PC-3 (cell line): ENCODE measurements around the gene PAPOLA. TPM values are rescaled to one million over a fixed set of nuclear protein-coding genes. Genes with fewer than 3 reads are reported as not detected.
"Not testable (repeated sequence)": the region's sequence is repeated elsewhere in the genome, so short reads cannot be mapped to it uniquely, and the experiment has no call there.

Source experiments
- ATAC-seq: fragments of 200-7000 bp; cut with Tn5 transposase; 2 replicates; pipeline ENCODE4 v1.9.1; 2020; ENCODE audit warnings: mild to moderate bottlenecking, moderate library complexity
- BruUV-seq: library from RNA; stranded (reverse); fragments of 400-500 nt; replicated peaks from 2 replicates; lab custom pipeline; 2021; lab: Mats Ljungman, UMichigan
- CTCF ChIA-PET: fragments of 300-600 bp; sonication (Branson Sonifier 250); formaldehyde crosslinking; loops from one replicate; lab custom pipeline; 2022; ENCODE audit warnings: antibody characterized with exemption; lab: Charles Lee
- POLR2A ChIA-PET: fragments of 300-600 bp; sonication (Branson Sonifier 250); formaldehyde crosslinking; loops from one replicate; lab custom pipeline; 2022; ENCODE audit warnings: antibody characterized with exemption; ENCODE audit not compliant: unreplicated experiment; lab: Charles Lee
- DNase-seq: peaks from one replicate; pipeline ENCODE4 v3.0.0-alpha.2; 2015
- H2AFZ ChIP-seq: fragments of 300-600 bp; sonication (generic); 2 replicates; pipeline ENCODE4 v1.6.0; 2016; ENCODE audit warnings: antibody characterized with exemption, low read length
- H3F3A ChIP-seq: fragments of 300-600 bp; sonication (generic); one replicate; pipeline ENCODE4 v1.6.0; 2017; ENCODE audit warnings: antibody characterized with exemption, low read length, control low read depth, mild to moderate bottlenecking; ENCODE audit not compliant: unreplicated experiment
- H3K27ac ChIP-seq: fragments of 300-600 bp; sonication (generic); 2 replicates; pipeline ENCODE4 v1.5.1; 2016; ENCODE audit warnings: mild to moderate bottlenecking, low read length
- H3K27me3 ChIP-seq: fragments of 300-600 bp; sonication (generic); 2 replicates; pipeline ENCODE4 v1.6.1; 2016; ENCODE audit warnings: low read length, mixed read lengths
- H3K36me3 ChIP-seq: fragments of 300-600 bp; sonication (generic); 2 replicates; pipeline ENCODE4 v1.6.1; 2016; ENCODE audit warnings: low read depth, mixed run types, low read length, mixed read lengths
- H3K4me1 ChIP-seq: fragments of 300-600 bp; sonication (generic); 2 replicates; pipeline ENCODE4 v1.5.1; 2016; ENCODE audit warnings: low read length; ENCODE audit not compliant: insufficient read depth
- H3K4me2 ChIP-seq: fragments of 300-600 bp; sonication (generic); 2 replicates; pipeline ENCODE4 v1.6.0; 2016; ENCODE audit warnings: low read length
- H3K4me3 ChIP-seq: fragments of 300-600 bp; sonication (generic); 2 replicates; pipeline ENCODE4 v1.5.1; 2016; ENCODE audit warnings: mild to moderate bottlenecking, low read length, mixed read lengths
- H3K79me2 ChIP-seq: fragments of 300-600 bp; sonication (generic); 2 replicates; pipeline ENCODE4 v1.6.1; 2017; ENCODE audit warnings: low read length, mixed read lengths
- H3K9ac ChIP-seq: fragments of 300-600 bp; sonication (generic); 2 replicates; pipeline ENCODE4 v1.6.0; 2016; ENCODE audit warnings: mild to moderate bottlenecking, low read length
- H3K9me2 ChIP-seq: fragments of 300-600 bp; sonication (generic); replicated peaks from 2 replicates; pipeline ENCODE4 v1.6.1; 2016; ENCODE audit warnings: mixed run types, low read length, mixed read lengths
- H3K9me3 ChIP-seq: fragments of 300-600 bp; sonication (generic); 2 replicates; pipeline ENCODE4 v1.6.1; 2016; ENCODE audit warnings: low read length, mixed read lengths
- H4K20me1 ChIP-seq: fragments of 300-600 bp; sonication (generic); 2 replicates; pipeline ENCODE4 v1.6.1; 2016; ENCODE audit warnings: low read length, mixed read lengths
- CTCF ChIP-seq: fragments of 300-600 bp; sonication (generic); conservative IDR thresholded peaks from 2 replicates; pipeline ENCODE4 v1.5.1; 2017; ENCODE audit warnings: antibody characterized with exemption, low read depth, mild to moderate bottlenecking, low read length
- EZH2 ChIP-seq: fragments of 300-600 bp; sonication (generic); IDR thresholded peaks from one replicate; pipeline ENCODE4 v1.6.1; 2017; ENCODE audit warnings: antibody characterized with exemption, mild to moderate bottlenecking, low read length; ENCODE audit not compliant: unreplicated experiment
- EZH2phosphoT487 ChIP-seq: fragments of 300-600 bp; sonication (generic); IDR thresholded peaks from 2 replicates; pipeline ENCODE4 v1.6.1; 2018; ENCODE audit warnings: mild to moderate bottlenecking, antibody characterized with exemption, low read length, borderline replicate concordance
- intact Hi-C: fragments of 100-400 bp; cut with micrococcal nuclease; formaldehyde crosslinking; loops from 2 replicates; pipeline ENCODE4 v1.9.0; 2023
- total RNA-seq: library from RNA; depleted of rRNA; stranded (reverse); fragments of >200 nt; gene quantifications from 2 replicates; pipeline ENCODE4 v1.2.3, GENCODE V29; 2014

Gene PAPOLA
- total RNA-seq, 1 experiment from 2014 or later, result 111 TPM

- no peak overlapping the region for H2AFZ ChIP-seq
- no TSS peak for BruUV-seq
- ATAC-seq (no peak), DNase-seq (no peak)
- H3K4me2 ChIP-seq, result no peak overlapping the region
- peaks cover 27% of the 10 kb centered on the region for H3K27me3 ChIP-seq
- H3K27ac ChIP-seq, result no peak overlapping the region
- H3K79me2 ChIP-seq, result no peaks in the 10 kb centered on the region
- H3K4me3 ChIP-seq, result no peak overlapping the region
- no peaks in the 10 kb centered on the region for H3K9me2 ChIP-seq
- intact Hi-C loops, result no loop called here
- H4K20me1 ChIP-seq, result no peaks in the 10 kb centered on the region
- CTCF ChIA-PET, result no interaction called here
- H3K36me3 ChIP-seq, result no peaks in the 10 kb centered on the region
- no peaks in the 10 kb centered on the region for H3K4me1 ChIP-seq
- TF ChIP-seq EZH2 (no peak), EZH2phosphoT487 (no peak), CTCF (no peak)
- H3K9ac ChIP-seq, result no peak overlapping the region
- no peaks in the 10 kb centered on the region for H3K9me3 ChIP-seq
- H3F3A ChIP-seq, result no peaks in the 10 kb centered on the region
- POLR2A ChIA-PET, result no interaction called here
Observed at GRCh38 chr14:96464136-96464535, 38.0 kb upstream of the PAPOLA start.

GRCh38 chr14:96466918-96467317, 35.3 kb upstream of the PAPOLA start:
- ATAC-seq (no peak), DNase-seq (no peak)
- peaks cover 21% of the 10 kb centered on the region for H3K27me3 ChIP-seq
- POLR2A ChIA-PET, result no interaction called here
- CTCF ChIA-PET, result no interaction called here
- no peak overlapping the region for H3K4me3 ChIP-seq
- no peaks in the 10 kb centered on the region for H3K9me3 ChIP-seq
- no peaks in the 10 kb centered on the region for H3K4me1 ChIP-seq
- H3K79me2 ChIP-seq, result no peaks in the 10 kb centered on the region
- no peak overlapping the region for H3K4me2 ChIP-seq
- H4K20me1 ChIP-seq, result no peaks in the 10 kb centered on the region
- no peaks in the 10 kb centered on the region for H3K9me2 ChIP-seq
- BruUV-seq, result no TSS peak
- H3K36me3 ChIP-seq, result no peaks in the 10 kb centered on the region
- TF ChIP-seq EZH2phosphoT487 (no peak), EZH2 (no peak), CTCF (no peak)
- no peak overlapping the region for H3K27ac ChIP-seq
- no peaks in the 10 kb centered on the region for H3F3A ChIP-seq
- no peak overlapping the region for H3K9ac ChIP-seq
- intact Hi-C loops, result no loop called here
- H2AFZ ChIP-seq, result no peak overlapping the region

GRCh38 chr14:96470331-96470730, 31.9 kb upstream of the PAPOLA start:
- intact Hi-C loops, result no loop called here
- Histone ChIP-seq H4K20me1 (no peaks in the 10 kb centered on the region), H3K9me3 (no peaks in the 10 kb centered on the region), H3K4me1 (no peaks in the 10 kb centered on the region), H3K27me3 (peaks cover 26% of the 10 kb centered on the region), H3K27ac (no peak overlapping the region), H2AFZ (no peak overlapping the region), H3K4me2 (no peak overlapping the region), H3K9ac (no peak overlapping the region), H3K79me2 (no peaks in the 10 kb centered on the region), H3K36me3 (no peaks in the 10 kb centered on the region), H3F3A (no peaks in the 10 kb centered on the region), H3K4me3 (no peak overlapping the region), H3K9me2 (no peaks in the 10 kb centered on the region)
- CTCF ChIA-PET, result no interaction called here
- DNase-seq (no peak), ATAC-seq (no peak; the same call in 1 of the 2 replicates)
- TF ChIP-seq EZH2phosphoT487, result no peak
- TF ChIP-seq EZH2, result no peak
- TF ChIP-seq CTCF, result no peak
- BruUV-seq, result no TSS peak
- POLR2A ChIA-PET, result no interaction called here

GRCh38 chr14:96470967-96471366, 31.2 kb upstream of the PAPOLA start:
- H3K9me3 ChIP-seq, DNase-seq, H3F3A ChIP-seq, intact Hi-C loops, H3K27ac ChIP-seq, H3K9me2 ChIP-seq, POLR2A ChIA-PET, ATAC-seq, H3K36me3 ChIP-seq, H4K20me1 ChIP-seq, H3K4me1 ChIP-seq, CTCF ChIA-PET, H2AFZ ChIP-seq, H3K79me2 ChIP-seq, H3K9ac ChIP-seq, H3K4me2 ChIP-seq, H3K4me3 ChIP-seq, BruUV-seq: not testable (repeated sequence)
- H3K27me3 ChIP-seq, result peaks cover 26% of the 10 kb centered on the region
